HEK293T (cell line): ENCODE measurements around the gene ARAP1.

Experiments used
- CTCF ChIA-PET: fragments of 350-600 bp; formaldehyde crosslinking; extraction: SDS; loops from one replicate; lab custom pipeline; 2021; ENCODE audit warnings: antibody characterized with exemption, inconsistent platforms; lab: Yijun Ruan, JAX
- POLR2A ChIA-PET: fragments of 350-600 bp; formaldehyde crosslinking; extraction: SDS; loops from one replicate; lab custom pipeline; 2020; ENCODE audit warnings: antibody characterized with exemption, inconsistent platforms; lab: Yijun Ruan, JAX
- DNase-seq: peaks from one replicate; pipeline ENCODE4 v3.0.0; 2012; ENCODE audit warnings: mixed read lengths; ENCODE audit errors: extremely low spot score
- ARNT ChIP-seq: fragments of 450-650 bp; IDR thresholded peaks from 2 replicates; pipeline ENCODE4 v1.6.1; 2017; ENCODE audit warnings: mild to moderate bottlenecking
- BHLHE40 ChIP-seq: fragments of 450-650 bp; IDR thresholded peaks from 2 replicates; pipeline ENCODE4 v1.6.1; 2016; ENCODE audit warnings: mild to moderate bottlenecking, moderate library complexity, borderline replicate concordance
- CTBP1 ChIP-seq: fragments of 450-650 bp; IDR thresholded peaks from 2 replicates; pipeline ENCODE4 v1.6.1; 2016; ENCODE audit warnings: borderline replicate concordance
- ELF4 ChIP-seq: fragments of 450-650 bp; IDR thresholded peaks from 2 replicates; pipeline ENCODE4 v1.6.1; 2017; ENCODE audit warnings: antibody characterized with exemption
- FOXA1 ChIP-seq: fragments of 450-650 bp; IDR thresholded peaks from 2 replicates; pipeline ENCODE4 v1.6.1; 2016; ENCODE audit warnings: mild to moderate bottlenecking
- FOXK2 ChIP-seq: fragments of 450-650 bp; IDR thresholded peaks from 2 replicates; pipeline ENCODE4 v1.6.1; 2016; ENCODE audit warnings: mild to moderate bottlenecking
- FOXM1 ChIP-seq: fragments of 450-650 bp; IDR thresholded peaks from 2 replicates; pipeline ENCODE4 v1.6.1; 2017; ENCODE audit warnings: mild to moderate bottlenecking, borderline replicate concordance
- HDGF ChIP-seq: fragments of 450-650 bp; IDR thresholded peaks from 2 replicates; pipeline ENCODE4 v1.6.1; 2017; ENCODE audit warnings: antibody characterized with exemption, borderline replicate concordance
- L3MBTL2 ChIP-seq: fragments of 450-650 bp; conservative IDR thresholded peaks from 2 replicates; pipeline ENCODE4 v1.6.1; 2016; ENCODE audit warnings: mild to moderate bottlenecking
- LEF1 ChIP-seq: fragments of 450-650 bp; IDR thresholded peaks from 2 replicates; pipeline ENCODE4 v1.6.1; 2017; ENCODE audit warnings: mild to moderate bottlenecking, borderline replicate concordance
- NFRKB ChIP-seq: fragments of 450-650 bp; IDR thresholded peaks from 2 replicates; pipeline ENCODE4 v1.6.1; 2016; ENCODE audit warnings: mild to moderate bottlenecking, moderate library complexity
- SP1 ChIP-seq: fragments of 450-650 bp; IDR thresholded peaks from 2 replicates; pipeline ENCODE4 v1.6.1; 2017
- SUZ12 ChIP-seq: fragments of 450-650 bp; IDR thresholded peaks from 2 replicates; pipeline ENCODE4 v1.6.1; 2016; ENCODE audit warnings: mild to moderate bottlenecking
- TARDBP ChIP-seq: fragments of 450-650 bp; IDR thresholded peaks from 2 replicates; pipeline ENCODE4 v1.6.1; 2016
- ZNF384 ChIP-seq: fragments of 450-650 bp; IDR thresholded peaks from 2 replicates; pipeline ENCODE4 v1.6.1; 2016
- TF ChIP-seq, protein P1 (sequence below): fragments of 450-650 bp; IDR thresholded peaks from 2 replicates; pipeline ENCODE4 v1.6.1; 2016

ARAP1 gene

DNA sequence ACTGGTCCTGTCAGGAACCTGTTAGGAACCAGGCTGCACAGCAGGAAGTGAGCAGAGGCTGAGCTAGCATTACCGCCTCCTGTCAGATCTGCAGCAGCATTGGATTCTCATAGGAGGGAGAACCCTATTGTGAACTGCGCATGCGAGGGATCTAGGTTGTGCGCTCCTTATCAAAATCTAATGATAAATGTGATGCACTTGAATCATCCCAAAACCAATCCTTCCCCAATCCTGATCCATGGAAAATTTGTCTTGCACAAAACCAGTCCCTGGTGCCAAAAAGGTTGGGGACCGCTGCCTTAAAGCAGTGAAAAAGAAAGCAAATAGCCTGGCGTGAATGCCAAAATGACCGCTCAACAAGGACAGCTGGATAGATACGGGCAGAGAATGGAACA lies 1.9 kb upstream of the ARAP1 start:
- CTCF ChIA-PET, result no interaction called here
- TF ChIP-seq LEF1, result no peak
- TF ChIP-seq, protein P1, sequence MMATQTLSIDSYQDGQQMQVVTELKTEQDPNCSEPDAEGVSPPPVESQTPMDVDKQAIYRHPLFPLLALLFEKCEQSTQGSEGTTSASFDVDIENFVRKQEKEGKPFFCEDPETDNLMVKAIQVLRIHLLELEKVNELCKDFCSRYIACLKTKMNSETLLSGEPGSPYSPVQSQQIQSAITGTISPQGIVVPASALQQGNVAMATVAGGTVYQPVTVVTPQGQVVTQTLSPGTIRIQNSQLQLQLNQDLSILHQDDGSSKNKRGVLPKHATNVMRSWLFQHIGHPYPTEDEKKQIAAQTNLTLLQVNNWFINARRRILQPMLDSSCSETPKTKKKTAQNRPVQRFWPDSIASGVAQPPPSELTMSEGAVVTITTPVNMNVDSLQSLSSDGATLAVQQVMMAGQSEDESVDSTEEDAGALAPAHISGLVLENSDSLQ, result no peak
- TF ChIP-seq SP1, result no peak
- no peak for TF ChIP-seq ARNT
- TF ChIP-seq TARDBP, result no peak
- no peak for TF ChIP-seq CTBP1
- TF ChIP-seq FOXK2, result no peak
- DNase-seq, result no peak
- POLR2A ChIA-PET, result no interaction called here

DNA sequence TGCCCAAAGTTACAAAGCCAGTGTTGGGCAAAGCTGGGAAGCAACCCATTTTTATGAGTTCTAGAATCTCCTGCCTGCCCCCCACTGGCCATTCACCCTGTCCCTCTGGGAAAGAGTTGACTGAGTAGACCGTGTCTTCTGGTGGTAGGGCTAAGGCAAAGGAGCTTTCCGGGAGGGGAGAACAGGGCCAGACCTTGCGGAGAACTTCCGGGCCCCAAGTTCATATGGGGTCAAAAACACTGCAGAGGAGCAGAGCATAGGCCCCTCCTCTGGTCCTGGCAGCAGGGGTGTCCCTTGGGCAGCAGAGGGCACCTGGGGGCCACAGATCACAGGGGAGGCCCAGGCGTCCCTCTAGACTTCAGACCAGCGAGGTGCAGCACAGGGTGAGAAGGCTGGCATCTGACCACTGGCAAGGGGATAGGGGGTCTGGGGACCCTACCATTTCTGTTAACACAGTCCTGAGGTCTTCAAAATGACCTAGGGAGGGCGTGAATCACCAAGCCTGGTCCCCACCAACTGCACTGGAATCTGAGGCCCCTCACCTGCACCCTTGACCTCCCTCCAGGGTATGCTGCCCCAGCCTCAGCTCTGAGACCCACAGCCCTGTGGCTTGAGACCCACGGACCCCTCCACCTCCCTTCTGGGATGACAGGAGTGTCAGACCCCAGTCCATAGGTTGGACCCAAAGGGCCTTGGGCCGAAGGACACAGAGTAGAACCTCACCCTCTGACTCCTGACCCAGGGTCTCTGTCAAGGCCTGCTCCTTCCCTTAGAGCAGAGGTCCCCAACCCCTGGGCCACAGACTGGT lies 1.3 kb upstream of the ARAP1 start:
- ChIA-PET CTCF (interaction anchor here (0.6 to 0.7 kb wide), 2 partner anchors 34 to 41 kb away, joined by 3 read pairs; partner anchors contain the start of gene STARD10), POLR2A (no interaction called here)
- DNase-seq, result no peak
- TF ChIP-seq, protein P1, result no peak
- TF ChIP-seq TARDBP (no peak), L3MBTL2 (no peak), SUZ12 (no peak), CTBP1 (no peak), ZNF384 (no peak), HDGF (no peak), ARNT (no peak)

DNA sequence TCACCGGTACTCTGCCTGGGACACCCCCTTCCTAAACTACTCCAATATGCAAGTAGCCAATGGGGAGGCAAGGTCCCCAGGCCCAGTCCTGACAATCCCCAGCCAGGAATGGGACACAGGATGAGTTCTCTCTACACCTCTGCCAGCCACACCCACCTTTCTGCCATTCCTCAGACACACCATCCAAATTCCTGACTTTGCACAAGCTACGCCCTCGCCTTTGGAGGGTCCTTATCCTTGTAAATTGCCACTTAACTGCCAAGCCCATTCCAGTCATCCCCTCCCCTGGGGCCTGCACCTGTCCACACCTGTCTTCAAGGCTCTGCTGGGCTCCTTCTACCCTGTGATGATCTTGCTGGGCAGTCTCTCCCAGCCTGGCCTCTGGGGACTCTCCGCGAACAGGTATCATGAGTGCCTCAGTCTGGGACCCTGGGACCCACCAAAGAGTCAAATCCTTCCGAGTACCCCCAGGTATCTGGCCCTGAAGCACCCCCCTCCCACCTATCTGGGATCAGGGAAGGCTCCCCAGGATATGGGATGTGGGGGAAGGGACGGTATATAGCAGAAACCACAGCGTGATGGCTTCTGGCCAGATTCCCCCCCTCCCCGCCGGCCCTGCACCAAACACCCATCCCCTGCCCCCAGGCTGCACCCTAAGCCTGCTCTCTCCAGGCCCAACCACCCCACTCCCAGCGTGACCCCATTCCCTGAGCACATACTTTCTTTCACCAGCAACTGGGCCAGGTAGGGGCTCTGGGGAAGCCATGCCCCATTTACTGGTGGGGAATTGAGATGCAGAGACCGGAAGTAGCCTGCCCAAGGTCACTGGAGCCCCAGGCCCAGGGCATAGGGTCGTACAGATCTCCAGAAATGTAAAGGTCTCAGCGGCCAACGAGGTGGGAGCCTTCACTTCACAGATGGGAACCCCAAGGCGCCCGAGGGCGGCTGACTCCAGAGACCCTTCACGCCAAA lies 806 bp downstream of the ARAP1 start:
- ChIA-PET CTCF (no interaction called here), POLR2A (no interaction called here)
- TF ChIP-seq BHLHE40 (no peak), L3MBTL2 (no peak), HDGF (no peak), ARNT (no peak), NFRKB (no peak), FOXA1 (no peak), ELF4 (no peak), FOXM1 (no peak), FOXK2 (no peak), TARDBP (no peak), CTBP1 (no peak), ZNF384 (no peak), SUZ12 (no peak)
- TF ChIP-seq, protein P1, result no peak
- no peak for DNase-seq

DNA sequence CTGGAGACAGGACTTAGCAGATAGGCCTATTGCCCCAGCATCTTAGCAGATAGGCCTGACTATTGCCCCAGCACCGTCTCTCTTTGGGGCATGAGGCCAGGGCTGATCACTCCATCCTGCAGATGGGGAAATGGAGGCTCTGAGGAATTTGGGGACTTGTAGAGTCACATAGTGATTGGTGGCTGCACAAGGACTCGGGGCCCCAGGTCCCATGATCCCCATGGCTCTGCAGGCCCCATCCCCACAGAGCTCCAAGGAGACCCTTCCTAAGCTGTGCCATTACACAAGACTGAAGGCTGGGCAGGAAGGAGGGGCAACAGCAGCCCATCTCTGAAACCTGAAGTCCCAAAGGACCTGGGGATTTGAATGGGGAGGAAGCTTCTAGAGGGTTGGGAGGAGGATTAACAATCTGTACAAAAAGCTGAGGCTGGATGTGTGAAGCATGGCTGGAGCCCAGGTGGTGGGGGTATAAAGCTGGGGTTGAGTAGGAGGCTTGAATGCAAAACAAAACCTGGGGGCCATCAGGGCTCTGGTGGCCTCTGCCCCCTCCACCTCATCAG lies 1.6 kb downstream of the ARAP1 start:
- no peak for TF ChIP-seq ZNF384
- no peak for TF ChIP-seq ARNT
- TF ChIP-seq CTBP1, result no peak
- no peak for TF ChIP-seq FOXM1
- no peak for TF ChIP-seq FOXA1
- no peak for TF ChIP-seq L3MBTL2
- TF ChIP-seq NFRKB, result no peak
- TF ChIP-seq ELF4, result no peak
- no peak for TF ChIP-seq HDGF
- TF ChIP-seq LEF1, result no peak
- TF ChIP-seq, protein P1, result no peak
- no peak for TF ChIP-seq BHLHE40
- no peak for TF ChIP-seq SUZ12
- no peak for TF ChIP-seq SP1
- TF ChIP-seq TARDBP, result no peak
- TF ChIP-seq FOXK2, result no peak
- ChIA-PET CTCF (no interaction called here), POLR2A (no interaction called here)
- DNase-seq, result no peak

DNA sequence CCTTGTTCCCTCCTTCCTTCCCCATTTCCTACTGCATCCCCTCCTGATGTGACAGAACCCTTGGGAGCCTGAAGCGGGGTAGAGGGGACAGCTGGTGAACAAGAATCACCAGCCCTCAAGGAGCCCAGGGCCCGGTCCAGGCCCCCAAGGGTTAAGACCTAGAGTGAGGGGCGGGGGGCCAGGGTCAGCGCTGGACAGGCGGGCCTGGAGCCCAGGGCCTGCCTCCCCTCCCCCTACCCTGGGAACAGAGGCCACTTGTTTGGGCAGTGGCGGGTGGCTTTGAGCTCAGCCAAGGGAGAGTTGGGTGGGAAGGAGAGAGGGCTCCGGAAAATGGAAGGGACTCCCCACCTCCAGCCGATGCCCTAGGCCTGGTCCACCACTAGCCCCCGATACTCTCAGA lies 2.1 kb downstream of the ARAP1 start:
- ChIA-PET CTCF (no interaction called here), POLR2A (no interaction called here)
- DNase-seq, result no peak
- TF ChIP-seq BHLHE40, result no peak
- TF ChIP-seq, protein P1, result no peak
- TF ChIP-seq L3MBTL2, result no peak
- TF ChIP-seq ZNF384, result no peak
- TF ChIP-seq FOXK2, result no peak
- TF ChIP-seq TARDBP, result no peak
- TF ChIP-seq NFRKB, result no peak
- no peak for TF ChIP-seq ELF4
- TF ChIP-seq SP1, result no peak
- TF ChIP-seq LEF1, result no peak
- TF ChIP-seq FOXM1, result no peak
- no peak for TF ChIP-seq FOXA1
- no peak for TF ChIP-seq HDGF
- TF ChIP-seq SUZ12, result no peak
- TF ChIP-seq CTBP1, result no peak
- no peak for TF ChIP-seq ARNT
